GM19035 (cell line): ENCODE results near the gene TP63.
"Not testable (repeated sequence)": the region's sequence is repeated elsewhere in the genome, so short reads cannot be mapped to it uniquely, and the experiment has no call there.

Experiments used
- ATAC-seq: cut with Tn5 transposase; IDR thresholded peaks from one replicate; pipeline ENCODE4 v1.9.1; 2021; ENCODE audit not compliant: unreplicated experiment

TP63 gene

GRCh38 chr3:189720736-189721417, 89.7 kb downstream of the TP63 start:
- ATAC-seq, result no peak

- no peak for ATAC-seq
Observed at GRCh38 chr3:189721873-189722665, 90.9 kb downstream of the TP63 start.

GRCh38 chr3:189724356-189724755, 93.2 kb downstream of the TP63 start:
- ATAC-seq, result no peak

GRCh38 chr3:189726277-189726676, 95.1 kb downstream of the TP63 start:
- ATAC-seq, result no peak

- no peak for ATAC-seq
Observed at GRCh38 chr3:189727158-189727557, 96.0 kb downstream of the TP63 start.

GRCh38 chr3:189727898-189728297, 96.7 kb downstream of the TP63 start:
- ATAC-seq, result no peak

GRCh38 chr3:189728915-189729314, 97.7 kb downstream of the TP63 start:
- ATAC-seq, result no peak

- no peak for ATAC-seq
Observed at GRCh38 chr3:189734061-189734460, 102.9 kb downstream of the TP63 start.

GRCh38 chr3:189735913-189736312, 104.7 kb downstream of the TP63 start:
- ATAC-seq, result no peak

- no peak for ATAC-seq
Observed at GRCh38 chr3:189737071-189737470, 105.9 kb downstream of the TP63 start.

GRCh38 chr3:189737619-189738018, 106.4 kb downstream of the TP63 start:
- no peak for ATAC-seq

GRCh38 chr3:189739378-189739777, 108.2 kb downstream of the TP63 start:
- no peak for ATAC-seq

GRCh38 chr3:189740156-189740555, 109.0 kb downstream of the TP63 start:
- no peak for ATAC-seq

GRCh38 chr3:189744235-189744634, 113.0 kb downstream of the TP63 start:
- no peak for ATAC-seq

GRCh38 chr3:189745622-189746021, 114.4 kb downstream of the TP63 start:
- ATAC-seq, result no peak

- no peak for ATAC-seq
Observed at GRCh38 chr3:189748046-189748445, 116.9 kb downstream of the TP63 start.

GRCh38 chr3:189750972-189751371, 119.8 kb downstream of the TP63 start:
- ATAC-seq, result not testable (repeated sequence)

- no peak for ATAC-seq
Observed at GRCh38 chr3:189754356-189754755, 123.2 kb downstream of the TP63 start.

- no peak for ATAC-seq
Observed at GRCh38 chr3:189756582-189757078, 125.4 kb downstream of the TP63 start.

- ATAC-seq, result no peak
Observed at GRCh38 chr3:189758186-189758585, 127.0 kb downstream of the TP63 start.

- ATAC-seq, result no peak
Observed at GRCh38 chr3:189766416-189766815, 135.2 kb downstream of the TP63 start.

GRCh38 chr3:189771842-189772450, 140.8 kb downstream of the TP63 start:
- ATAC-seq, result no peak
